K562 (cell line): ENCODE measurements around the gene EIF2S1. TPM values are rescaled to one million over a fixed set of nuclear protein-coding genes. Genes with fewer than 3 reads are reported as not detected.

Experiments
- ESRRA ChIP-seq: fragments of 450-650 bp; IDR thresholded peaks from 2 replicates; pipeline ENCODE4 v1.6.1; 2014; ENCODE audit warnings: low read depth, mild to moderate bottlenecking, moderate library complexity, borderline replicate concordance
- ETV5 ChIP-seq: sonication (generic); formaldehyde crosslinking; IDR thresholded peaks from 2 replicates; pipeline ENCODE4 v1.4.0; 2020; ENCODE audit warnings: low read depth, mild to moderate bottlenecking, missing genetic modification reagents
- FOXA1 ChIP-seq: fragments of 450-650 bp; IDR thresholded peaks from 2 replicates; pipeline ENCODE4 v1.6.1; 2016; ENCODE audit warnings: mild to moderate bottlenecking, borderline replicate concordance
- GATAD2A ChIP-seq: fragments of 450-650 bp; IDR thresholded peaks from 2 replicates; pipeline ENCODE4 v1.6.1; 2017
- HDAC8 ChIP-seq: fragments of 450-650 bp; IDR thresholded peaks from 2 replicates; pipeline ENCODE4 v1.6.1; 2016; ENCODE audit warnings: mild to moderate bottlenecking, missing genetic modification characterization, moderate library complexity, missing compliant biosample characterization
- HMG20A ChIP-seq: fragments of 450-650 bp; formaldehyde crosslinking; conservative IDR thresholded peaks from 2 replicates; pipeline ENCODE4 v1.4.0; 2020; ENCODE audit warnings: mild to moderate bottlenecking, mixed read lengths
- KLF1 ChIP-seq: fragments of 450-650 bp; IDR thresholded peaks from 2 replicates; pipeline ENCODE4 v1.6.1; 2016; ENCODE audit warnings: missing genetic modification characterization, missing compliant biosample characterization
- L3MBTL2 ChIP-seq: fragments of 450-650 bp; IDR thresholded peaks from 2 replicates; pipeline ENCODE4 v1.6.1; 2016; ENCODE audit warnings: mild to moderate bottlenecking, moderate library complexity
- MAFG ChIP-seq: fragments of 450-650 bp; conservative IDR thresholded peaks from 2 replicates; pipeline ENCODE4 v1.6.1; 2016; ENCODE audit warnings: missing genetic modification characterization, missing compliant biosample characterization
- MAZ ChIP-seq, 2 experiments: fragments of 450-650 bp in 1 of 2; sonication (generic) in 1 of 2; formaldehyde crosslinking; IDR thresholded peaks in 1 of 2; conservative IDR thresholded peaks in 1 of 2; 2 replicates each; pipeline versions ENCODE4 v1.4.0 to v1.5.0; 2020; ENCODE audit warnings: mild to moderate bottlenecking in 1 of 2, missing genetic modification reagents in 1 of 2
- PHF8 ChIP-seq: fragments of 200-600 bp; sonication (generic); IDR thresholded peaks from 2 replicates; pipeline ENCODE4 v1.6.1; 2012; ENCODE audit warnings: mixed run types, mild to moderate bottlenecking, inconsistent platforms, low read length, moderate library complexity, borderline replicate concordance
- PRMT5 ChIP-seq: sonication (generic); formaldehyde crosslinking; IDR thresholded peaks from 2 replicates; pipeline ENCODE4 v1.5.0; 2020; ENCODE audit warnings: missing genetic modification reagents
- ZBTB7A ChIP-seq: IDR thresholded peaks from 2 replicates; pipeline ENCODE4 v1.6.1; 2011; ENCODE audit warnings: low read depth, mild to moderate bottlenecking, low read length, moderate library complexity, borderline replicate concordance; ENCODE audit not compliant: control insufficient read depth
- ZNF133 ChIP-seq: fragments of 250-450 bp; sonication (Bioruptor Pico); IDR thresholded peaks from 2 replicates; pipeline ENCODE4 v1.4.0; 2020; ENCODE audit warnings: mild to moderate bottlenecking
- ZNF175 ChIP-seq: fragments of 200-800 bp; sonication (Bioruptor generic); IDR thresholded peaks from 2 replicates; pipeline ENCODE4 v1.6.1; 2016; ENCODE audit warnings: low read depth, mild to moderate bottlenecking, missing genetic modification characterization, missing compliant biosample characterization
- ZNF232 ChIP-seq: sonication (generic); formaldehyde crosslinking; IDR thresholded peaks from 2 replicates; pipeline ENCODE4 v1.8.0; 2022; ENCODE audit warnings: mild to moderate bottlenecking, missing genetic modification reagents
- ZNF589 ChIP-seq: fragments of 200-800 bp; sonication (Bioruptor generic); IDR thresholded peaks from 2 replicates; pipeline ENCODE4 v1.6.1; 2016; ENCODE audit warnings: low read depth, missing genetic modification characterization, missing compliant biosample characterization
- polyA plus RNA-seq, 8 experiments: library from polyadenylated mRNA; depleted of rRNA in 4 of 8; stranded (reverse) in 5 of 8; unstranded in 3 of 8; fragments of >200 nt; fragmentation: Nextera tagmentation in 2 of 8; fragmentation: Illumina TruSeq in 1 of 8; extraction: Ambion mirVana in 2 of 8; extraction: Trizol in 1 of 8; gene quantifications; 2 replicates each; pipeline versions ENCODE4 v1.2.1 to v1.2.3, GENCODE V29; 2011 to 2014; ENCODE audit warnings: inconsistent platforms in 1 of 8, missing spikeins in 1 of 8
- total RNA-seq, 7 experiments: library from RNA; depleted of rRNA in 6 of 7; stranded (reverse); fragments of >200 nt in 6 of 7; fragmentation: Illumina TruSeq in 2 of 7; extraction: Trizol in 2 of 7; gene quantifications; 2 replicates each; pipeline versions ENCODE4 v1.2.1 to v1.2.3, GENCODE V29; 2011 to 2021; ENCODE audit warnings: low replicate concordance in 1 of 7
- TF ChIP-seq, protein P1 (sequence below): fragments of 450-650 bp; IDR thresholded peaks from 2 replicates; pipeline ENCODE4 v1.6.1; 2014; ENCODE audit warnings: low read depth, mild to moderate bottlenecking, moderate library complexity, borderline replicate concordance
- TF ChIP-seq, protein P2 (sequence below): sonication (generic); formaldehyde crosslinking; IDR thresholded peaks from 2 replicates; pipeline ENCODE4 v1.8.0; 2022; ENCODE audit warnings: missing genetic modification reagents, mild to moderate bottlenecking, moderate library complexity, borderline replicate concordance
- TF ChIP-seq, protein P3 (sequence below): sonication (generic); formaldehyde crosslinking; IDR thresholded peaks from 2 replicates; pipeline ENCODE4 v1.4.0; 2020; ENCODE audit warnings: mild to moderate bottlenecking, missing genetic modification reagents
- TF ChIP-seq, protein P4 (sequence below): fragments of 200-800 bp; sonication (Bioruptor generic); IDR thresholded peaks from 2 replicates; pipeline ENCODE4 v1.6.1; 2017; ENCODE audit warnings: missing genetic modification characterization, missing compliant biosample characterization

EIF2S1 gene
- total and polyA plus RNA-seq, 9 of the 15 experiments (the other 6 are each of a cell fraction or from before 2014, with no cell fraction given), result 216 to 1,018 (median 332) TPM

DNA sequence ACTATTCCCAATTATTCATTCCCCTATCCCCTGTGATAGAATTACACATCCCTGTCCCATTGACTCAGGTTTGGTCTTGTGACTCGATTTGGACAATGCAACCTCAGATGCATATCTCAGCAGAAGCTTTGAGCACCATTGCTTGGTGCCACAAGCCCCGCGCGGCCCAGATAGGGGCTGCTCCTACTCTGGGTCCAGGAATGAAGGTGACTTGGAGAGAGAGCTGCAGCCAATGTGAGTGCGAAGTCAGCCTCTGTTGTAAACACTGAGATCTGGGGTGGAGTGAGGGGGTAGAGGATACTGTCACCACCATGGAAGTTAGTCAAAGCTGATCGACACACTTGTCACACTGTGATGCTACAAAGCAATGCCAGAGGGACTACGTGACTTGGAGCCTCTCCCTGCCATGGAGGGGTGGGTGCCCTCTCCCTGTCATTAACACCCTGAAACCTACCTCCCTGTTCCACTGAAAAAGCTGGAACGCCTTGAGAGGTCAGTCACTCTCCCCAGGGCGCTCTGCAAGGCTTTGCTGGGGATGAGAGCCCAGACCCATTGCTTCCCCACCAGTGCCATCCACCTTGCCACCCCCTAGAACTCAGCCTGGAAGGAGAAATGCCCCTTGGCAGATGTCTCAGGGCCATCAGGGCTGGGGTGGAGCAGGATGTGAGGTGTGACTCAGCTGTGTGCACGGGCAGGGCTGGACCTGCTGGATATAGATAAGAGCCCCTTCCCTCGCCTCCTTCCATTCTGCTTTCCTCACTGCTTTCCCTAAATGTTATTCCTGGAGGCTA lies 58.5 kb downstream of the EIF2S1 start (continued):
- TF ChIP-seq, protein P1, sequence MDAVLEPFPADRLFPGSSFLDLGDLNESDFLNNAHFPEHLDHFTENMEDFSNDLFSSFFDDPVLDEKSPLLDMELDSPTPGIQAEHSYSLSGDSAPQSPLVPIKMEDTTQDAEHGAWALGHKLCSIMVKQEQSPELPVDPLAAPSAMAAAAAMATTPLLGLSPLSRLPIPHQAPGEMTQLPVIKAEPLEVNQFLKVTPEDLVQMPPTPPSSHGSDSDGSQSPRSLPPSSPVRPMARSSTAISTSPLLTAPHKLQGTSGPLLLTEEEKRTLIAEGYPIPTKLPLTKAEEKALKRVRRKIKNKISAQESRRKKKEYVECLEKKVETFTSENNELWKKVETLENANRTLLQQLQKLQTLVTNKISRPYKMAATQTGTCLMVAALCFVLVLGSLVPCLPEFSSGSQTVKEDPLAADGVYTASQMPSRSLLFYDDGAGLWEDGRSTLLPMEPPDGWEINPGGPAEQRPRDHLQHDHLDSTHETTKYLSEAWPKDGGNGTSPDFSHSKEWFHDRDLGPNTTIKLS, result no peak
- TF ChIP-seq HDAC8 (tag), result 0 out of 2 replicates have a peak, but pooled peaks have one; percentile 29
- TF ChIP-seq, protein P2, sequence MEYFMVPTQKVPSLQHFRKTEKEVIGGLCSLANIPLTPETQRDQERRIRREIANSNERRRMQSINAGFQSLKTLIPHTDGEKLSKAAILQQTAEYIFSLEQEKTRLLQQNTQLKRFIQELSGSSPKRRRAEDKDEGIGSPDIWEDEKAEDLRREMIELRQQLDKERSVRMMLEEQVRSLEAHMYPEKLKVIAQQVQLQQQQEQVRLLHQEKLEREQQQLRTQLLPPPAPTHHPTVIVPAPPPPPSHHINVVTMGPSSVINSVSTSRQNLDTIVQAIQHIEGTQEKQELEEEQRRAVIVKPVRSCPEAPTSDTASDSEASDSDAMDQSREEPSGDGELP, result peak; percentile 91
- TF ChIP-seq KLF1 (tag), result peak; percentile 73; the same call in 1 of the 2 replicates
- no peak for TF ChIP-seq PRMT5
- TF ChIP-seq ZNF232 (CRISPR knock-in tag), result no peak
- TF ChIP-seq ZNF175, result peak; percentile 76
- TF ChIP-seq MAZ (CRISPR knock-in tag; conservative IDR thresholded peaks at IDR 0.05 in 1 of 2, IDR thresholded peaks at IDR 0.05 in 1 of 2), result peak in 1 of 2 experiments; percentile 46; a peak in 1 of 4 replicates
- TF ChIP-seq HMG20A (CRISPR knock-in tag), result no peak
- TF ChIP-seq GATAD2A, result peak; percentile 84
- no peak for TF ChIP-seq ZNF133 (CRISPR knock-in tag)
- peak; percentile 62; the same call in 1 of the 2 replicates for TF ChIP-seq ZNF589 (CRISPR knock-in tag)
- TF ChIP-seq, protein P3, sequence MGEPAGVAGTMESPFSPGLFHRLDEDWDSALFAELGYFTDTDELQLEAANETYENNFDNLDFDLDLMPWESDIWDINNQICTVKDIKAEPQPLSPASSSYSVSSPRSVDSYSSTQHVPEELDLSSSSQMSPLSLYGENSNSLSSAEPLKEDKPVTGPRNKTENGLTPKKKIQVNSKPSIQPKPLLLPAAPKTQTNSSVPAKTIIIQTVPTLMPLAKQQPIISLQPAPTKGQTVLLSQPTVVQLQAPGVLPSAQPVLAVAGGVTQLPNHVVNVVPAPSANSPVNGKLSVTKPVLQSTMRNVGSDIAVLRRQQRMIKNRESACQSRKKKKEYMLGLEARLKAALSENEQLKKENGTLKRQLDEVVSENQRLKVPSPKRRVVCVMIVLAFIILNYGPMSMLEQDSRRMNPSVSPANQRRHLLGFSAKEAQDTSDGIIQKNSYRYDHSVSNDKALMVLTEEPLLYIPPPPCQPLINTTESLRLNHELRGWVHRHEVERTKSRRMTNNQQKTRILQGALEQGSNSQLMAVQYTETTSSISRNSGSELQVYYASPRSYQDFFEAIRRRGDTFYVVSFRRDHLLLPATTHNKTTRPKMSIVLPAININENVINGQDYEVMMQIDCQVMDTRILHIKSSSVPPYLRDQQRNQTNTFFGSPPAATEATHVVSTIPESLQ, result 0 out of 2 replicates have a peak, but pooled peaks have one; percentile 68
- peak; percentile 92 for TF ChIP-seq ETV5 (CRISPR knock-in tag)
- TF ChIP-seq ZBTB7A, result peak; percentile 49; the same call in 1 of the 2 replicates
- TF ChIP-seq L3MBTL2, result 0 out of 2 replicates have a peak, but pooled peaks have one; percentile 15
- no peak; the same call in 1 of the 2 replicates for TF ChIP-seq PHF8
- TF ChIP-seq MAFG (tag), result peak; percentile 44
- TF ChIP-seq ESRRA, result no peak
- TF ChIP-seq, protein P4, sequence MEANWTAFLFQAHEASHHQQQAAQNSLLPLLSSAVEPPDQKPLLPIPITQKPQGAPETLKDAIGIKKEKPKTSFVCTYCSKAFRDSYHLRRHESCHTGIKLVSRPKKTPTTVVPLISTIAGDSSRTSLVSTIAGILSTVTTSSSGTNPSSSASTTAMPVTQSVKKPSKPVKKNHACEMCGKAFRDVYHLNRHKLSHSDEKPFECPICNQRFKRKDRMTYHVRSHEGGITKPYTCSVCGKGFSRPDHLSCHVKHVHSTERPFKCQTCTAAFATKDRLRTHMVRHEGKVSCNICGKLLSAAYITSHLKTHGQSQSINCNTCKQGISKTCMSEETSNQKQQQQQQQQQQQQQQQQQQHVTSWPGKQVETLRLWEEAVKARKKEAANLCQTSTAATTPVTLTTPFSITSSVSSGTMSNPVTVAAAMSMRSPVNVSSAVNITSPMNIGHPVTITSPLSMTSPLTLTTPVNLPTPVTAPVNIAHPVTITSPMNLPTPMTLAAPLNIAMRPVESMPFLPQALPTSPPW, result 0 out of 2 replicates have a peak, but pooled peaks have one; percentile 40
- no peak for TF ChIP-seq FOXA1
